Lung microvascular endothelial cell (primary cell): ENCODE measurements around the gene IL22RA2. TPM values are rescaled to one million over a fixed set of nuclear protein-coding genes. Genes with fewer than 3 reads are reported as not detected.
"Not testable (repeated sequence)": the region's sequence is repeated elsewhere in the genome, so short reads cannot be mapped to it uniquely, and the experiment has no call there.

Experiments
- DNase-seq, 2 donors: peaks; one replicate each; pipeline versions ENCODE4 v3.0.0 to v3.0.0-alpha.2; 2010; ENCODE audit warnings: low read depth in 2 of 2
- total RNA-seq: library from RNA; depleted of rRNA; stranded (reverse); fragments of >200 nt; gene quantifications from 2 replicates; pipeline ENCODE4 v1.2.1, GENCODE V29; 2014

The IL22RA2 gene, protein sequence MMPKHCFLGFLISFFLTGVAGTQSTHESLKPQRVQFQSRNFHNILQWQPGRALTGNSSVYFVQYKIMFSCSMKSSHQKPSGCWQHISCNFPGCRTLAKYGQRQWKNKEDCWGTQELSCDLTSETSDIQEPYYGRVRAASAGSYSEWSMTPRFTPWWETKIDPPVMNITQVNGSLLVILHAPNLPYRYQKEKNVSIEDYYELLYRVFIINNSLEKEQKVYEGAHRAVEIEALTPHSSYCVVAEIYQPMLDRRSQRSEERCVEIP
- not detected in 2 replicates for total RNA-seq

DNA sequence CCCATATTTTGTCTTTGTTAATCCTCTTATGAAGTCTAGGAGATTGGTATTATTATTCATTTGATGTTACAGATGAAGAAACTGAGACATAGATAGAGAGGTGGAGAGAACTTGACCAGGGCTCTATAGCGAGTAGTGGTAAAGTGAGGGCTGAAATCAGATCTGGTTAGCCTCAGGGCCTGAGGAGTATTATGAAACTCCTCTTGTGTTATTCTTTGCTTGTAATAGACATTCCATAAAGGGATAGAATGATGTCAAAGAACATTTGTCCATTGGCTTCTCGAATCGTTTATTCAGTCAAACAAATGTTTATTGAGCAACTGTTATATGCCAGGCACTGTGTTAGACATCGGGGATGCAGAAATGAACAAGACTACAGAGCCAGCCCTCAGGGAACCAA, at the start of gene IL22RA2:
IL22RA2 (minus strand) TSS at position 144 of the 400 bp plus-strand sequence. CDS start 11,895 bp downstream, outside the sequence.
- DNase-seq, result no peak

DNA sequence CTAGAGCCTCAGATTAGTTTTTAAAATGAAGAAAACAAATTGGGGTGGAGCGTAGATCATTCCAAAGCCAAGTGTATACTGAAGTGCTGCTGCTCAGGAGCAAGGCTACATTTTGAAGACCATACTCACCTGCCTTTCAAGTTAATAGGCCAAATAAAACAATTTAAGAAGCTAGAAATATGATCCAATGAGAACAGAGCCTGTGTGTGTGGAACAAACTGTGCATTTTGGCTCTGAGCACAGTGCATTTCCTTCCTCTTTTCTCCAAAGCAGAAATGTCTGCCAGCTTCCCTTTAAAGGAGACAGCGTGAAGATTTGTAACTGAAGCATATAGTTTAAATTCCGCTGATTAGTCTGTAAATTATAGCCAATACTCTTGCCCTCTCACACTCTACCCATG, 48.9 kb upstream of the IL22RA2 start:
- DNase-seq, result peak; percentile 72 to 80

DNA sequence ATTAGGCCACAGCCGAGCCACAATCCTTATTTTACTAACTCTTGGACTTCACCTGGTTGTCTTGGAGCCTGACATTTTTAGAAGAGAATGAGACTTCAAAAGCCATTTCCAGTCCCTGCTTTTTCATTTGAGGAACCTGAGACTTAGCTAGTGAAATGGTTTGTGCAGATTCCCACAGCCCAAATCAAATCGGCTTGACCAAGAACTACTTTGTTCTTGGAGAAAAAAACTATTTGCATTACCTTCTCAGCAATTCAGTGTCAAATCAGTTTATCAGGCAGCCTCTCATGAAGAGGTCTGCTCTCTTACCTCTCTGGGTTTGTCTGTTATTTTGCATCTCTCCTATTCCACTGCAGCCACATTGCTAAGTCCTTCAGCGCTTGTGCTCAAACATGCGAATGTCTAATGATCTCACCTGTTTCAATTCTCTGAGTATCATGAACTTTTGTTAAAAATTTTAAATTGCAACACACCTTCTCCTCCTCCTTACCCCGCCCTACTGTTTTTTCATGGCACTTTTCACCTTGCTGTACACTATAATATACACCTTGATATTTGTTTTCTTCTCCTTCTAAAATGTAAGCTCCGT, 46.3 kb upstream of the IL22RA2 start:
- no peak for DNase-seq

DNA sequence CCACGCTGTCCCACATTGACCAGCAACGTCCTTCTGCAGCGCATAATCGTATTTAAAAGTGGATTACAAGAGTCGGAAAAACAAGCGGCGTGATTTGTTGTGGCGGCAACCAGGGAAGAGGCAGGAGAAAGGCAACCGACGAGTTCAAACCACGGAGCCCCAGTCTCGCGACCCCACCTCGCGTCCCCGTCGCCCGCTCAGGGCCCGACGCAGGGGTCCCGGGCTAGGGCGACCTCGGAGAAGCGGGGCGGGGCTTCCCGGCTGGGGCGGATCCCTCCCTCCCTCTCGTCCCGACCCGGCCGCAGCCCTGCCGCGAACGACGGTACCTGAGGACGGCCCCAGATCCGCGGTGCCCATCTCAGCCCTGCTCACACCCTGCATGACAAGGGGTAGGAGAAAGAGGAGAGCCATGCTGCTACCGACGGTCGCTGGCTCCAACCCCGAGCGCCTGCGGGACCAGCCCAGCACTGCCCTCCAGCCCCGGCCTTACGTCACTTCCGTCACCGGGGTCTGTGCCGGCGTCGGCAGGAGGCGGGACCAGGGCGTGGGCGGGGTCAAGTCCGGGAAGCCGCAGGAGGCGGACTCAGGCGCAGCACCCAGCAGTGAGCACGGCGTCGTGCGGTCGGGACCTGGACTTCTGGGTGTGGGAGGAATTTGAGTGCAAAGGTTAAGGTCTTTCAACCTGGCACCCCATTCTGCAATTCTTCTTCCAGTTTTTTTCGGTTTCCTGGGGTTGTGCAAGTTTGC, 45.6 kb upstream of the IL22RA2 start, which contains the start of gene IFNGR1:
IFNGR1 (minus strand) TSS at position 469 of the 747 bp plus-strand sequence; CDS start at position 411, 58 bp downstream.
- DNase-seq, result peak; percentile 93 to 94

DNA sequence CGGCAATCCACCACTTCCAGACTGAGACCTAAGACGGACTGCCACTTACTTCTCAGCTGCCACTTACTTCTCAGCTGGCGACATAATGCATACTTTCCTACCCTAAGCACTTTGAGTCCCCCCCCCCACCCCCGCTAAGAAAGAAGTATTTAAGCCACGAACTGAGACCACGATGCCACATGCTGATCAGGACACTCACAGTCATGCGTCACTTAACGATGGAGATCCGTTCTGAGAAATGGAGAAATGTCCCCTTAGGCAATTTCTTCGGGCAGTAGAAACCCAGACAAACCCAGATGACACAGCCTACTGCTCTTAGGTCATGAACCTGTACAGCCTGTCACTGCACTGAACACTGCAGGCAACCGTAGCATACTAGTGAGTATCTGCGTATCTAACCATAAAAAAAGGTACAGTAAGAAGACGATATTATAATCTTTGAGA, 45.1 kb upstream of the IL22RA2 start:
- peak; percentile 46 to 47 for DNase-seq

DNA sequence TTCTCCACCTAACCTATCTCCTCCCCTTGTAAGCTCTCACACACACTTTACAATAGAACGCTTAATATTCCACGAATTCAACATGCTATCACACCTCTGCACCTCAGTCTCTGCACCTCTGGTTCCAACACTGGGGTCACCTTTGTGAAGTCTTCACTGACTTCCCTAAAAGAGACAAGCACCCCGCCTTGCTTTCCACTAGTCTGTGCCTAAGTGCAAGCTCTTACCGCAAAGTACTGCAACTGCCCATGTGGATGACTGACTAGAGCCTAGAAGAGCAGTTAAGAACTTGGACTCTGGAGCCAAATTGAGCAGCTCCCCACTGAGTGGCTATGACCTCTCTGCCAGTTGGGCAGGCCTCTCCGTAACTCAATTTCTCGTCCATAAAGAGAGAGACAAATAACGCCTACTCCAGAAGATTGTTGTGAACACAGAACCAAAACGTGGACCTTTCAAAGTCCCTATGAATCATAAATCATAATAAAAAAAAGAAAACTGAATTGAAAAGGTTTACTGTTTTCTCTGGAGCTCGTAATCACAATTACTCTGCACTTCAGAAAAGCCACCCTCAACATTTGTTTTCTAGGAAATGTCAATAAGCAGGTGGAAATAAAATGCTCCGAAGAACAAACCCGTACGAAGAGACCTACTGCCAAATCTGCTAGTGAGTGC, 44.5 kb upstream of the IL22RA2 start:
- DNase-seq, result peak; percentile 36 to 39

DNA sequence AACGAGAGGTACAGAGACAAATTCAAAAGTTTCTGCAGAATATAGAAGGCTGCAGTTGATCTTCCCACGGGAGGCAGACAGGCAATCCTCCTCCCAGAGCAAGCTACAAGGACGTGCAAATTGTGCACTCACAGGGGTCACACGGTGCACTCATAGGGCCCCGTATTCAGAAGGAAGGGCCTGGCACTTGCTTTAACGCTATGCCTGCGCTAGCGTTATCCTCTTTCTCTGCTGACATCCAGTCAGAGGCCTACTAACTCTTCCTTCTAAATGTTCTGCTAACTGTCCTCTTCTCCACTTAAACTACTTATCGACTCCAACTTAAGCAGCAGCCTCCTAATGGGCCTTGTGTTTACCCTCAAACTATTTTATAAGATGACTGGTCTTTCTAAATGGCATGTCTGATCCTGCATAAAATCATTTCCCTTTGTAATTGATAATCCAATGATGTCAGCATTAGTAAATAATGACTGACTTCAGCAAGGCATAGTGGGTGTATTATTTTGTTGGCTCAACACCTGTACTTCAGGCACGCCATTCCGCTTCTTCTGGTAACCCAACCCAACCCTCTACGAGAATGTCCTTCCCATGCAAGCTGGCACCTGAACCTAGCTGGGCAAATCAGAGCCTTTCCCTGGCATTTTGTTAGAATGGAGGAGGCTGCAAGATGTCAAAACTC, 43.6 kb upstream of the IL22RA2 start:
- no peak for DNase-seq

DNA sequence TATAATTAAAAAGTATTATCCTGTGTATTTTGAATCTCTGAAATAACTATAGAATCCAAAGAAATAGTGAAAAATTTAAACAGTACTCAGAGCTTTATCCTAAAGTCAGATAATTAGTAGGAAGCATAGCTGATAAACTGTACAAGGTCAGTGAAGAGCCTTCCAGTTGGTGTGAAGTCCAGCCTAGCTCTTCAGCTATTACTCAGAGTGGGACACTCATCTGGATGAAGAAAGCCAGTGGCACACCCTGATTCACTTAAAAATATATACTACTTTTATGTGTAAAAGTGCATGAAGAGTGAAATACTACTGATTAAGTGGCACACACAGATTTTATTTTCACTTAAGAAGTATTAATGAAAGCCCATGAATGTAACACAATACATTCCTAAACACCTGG, 42.7 kb upstream of the IL22RA2 start:
- no peak for DNase-seq

DNA sequence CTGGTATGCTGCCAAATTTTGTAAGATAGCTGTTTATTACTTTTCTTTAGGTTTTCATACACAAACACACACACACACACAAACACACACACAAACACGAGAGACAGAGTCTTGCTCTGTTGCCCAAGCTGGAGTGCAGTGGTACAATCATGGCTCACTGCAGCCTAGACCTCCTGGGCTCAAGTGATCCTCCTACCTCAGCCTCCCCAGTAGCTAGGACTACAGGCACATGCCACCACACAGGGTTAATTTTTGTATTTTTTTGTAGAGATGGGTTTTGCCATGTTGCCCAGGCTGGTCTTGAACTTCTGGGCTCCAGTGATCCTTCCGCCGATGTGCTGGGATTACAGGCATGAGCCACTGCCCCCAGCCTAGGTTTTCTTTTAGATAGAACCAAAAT, 42.2 kb upstream of the IL22RA2 start:
- not testable (repeated sequence) for DNase-seq

DNA sequence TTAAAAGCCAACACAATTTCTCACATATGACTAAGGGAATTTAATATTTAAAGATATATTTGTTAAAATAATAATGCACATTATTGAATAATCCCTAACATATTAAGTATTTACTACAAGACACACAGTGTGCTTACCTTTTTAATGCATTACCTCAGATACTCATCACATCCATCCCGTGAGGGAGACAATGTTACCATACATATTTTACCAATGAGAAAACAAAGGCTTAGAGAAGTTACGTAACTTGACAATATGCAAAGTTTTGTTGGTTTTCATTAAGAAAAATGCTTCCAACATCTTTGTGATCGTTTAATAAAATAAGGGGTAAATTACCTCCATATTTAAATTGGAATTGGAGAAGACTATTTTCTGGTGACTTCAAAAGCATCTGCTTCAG, 41.5 kb upstream of the IL22RA2 start:
- no peak for DNase-seq

DNA sequence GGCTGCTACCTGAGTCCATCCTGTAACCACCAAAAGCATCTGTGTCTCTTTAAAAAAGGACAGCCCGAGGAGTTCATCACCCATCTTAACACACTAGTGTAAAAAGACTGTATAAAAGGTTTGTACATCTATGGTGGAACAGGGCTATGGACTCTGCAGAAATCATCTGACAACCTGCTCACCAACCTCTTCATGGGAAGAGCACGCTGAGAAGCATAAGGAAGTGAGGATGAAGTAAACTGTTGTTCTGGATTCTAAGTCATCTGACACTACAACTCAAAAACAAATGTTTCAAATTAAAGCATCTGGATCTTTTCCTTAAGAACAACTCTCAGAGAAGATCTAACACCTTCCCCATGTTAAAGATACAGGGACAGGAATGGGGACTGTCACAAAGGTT, 40.4 kb upstream of the IL22RA2 start:
- DNase-seq, result no peak

DNA sequence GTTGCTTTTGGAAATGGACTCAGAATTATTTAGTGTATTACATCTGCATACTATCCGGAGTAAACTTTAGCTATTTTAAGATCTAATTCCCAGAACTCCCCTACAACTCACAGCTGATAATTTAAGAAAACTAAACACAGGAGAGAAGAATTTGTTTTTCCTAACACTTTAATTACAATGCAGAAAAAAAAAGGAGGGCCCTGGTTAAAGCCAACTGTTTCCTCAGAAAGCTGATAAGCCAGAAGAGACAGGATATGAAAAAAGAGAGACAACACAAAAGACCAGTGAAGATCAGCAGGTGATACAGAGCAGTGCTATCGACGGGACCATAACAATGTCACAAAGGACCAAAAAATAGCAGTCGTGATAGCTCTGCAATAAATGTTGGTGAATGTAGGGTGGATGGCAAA, 39.9 kb upstream of the IL22RA2 start:
- peak; percentile 44 to 58 for DNase-seq

DNA sequence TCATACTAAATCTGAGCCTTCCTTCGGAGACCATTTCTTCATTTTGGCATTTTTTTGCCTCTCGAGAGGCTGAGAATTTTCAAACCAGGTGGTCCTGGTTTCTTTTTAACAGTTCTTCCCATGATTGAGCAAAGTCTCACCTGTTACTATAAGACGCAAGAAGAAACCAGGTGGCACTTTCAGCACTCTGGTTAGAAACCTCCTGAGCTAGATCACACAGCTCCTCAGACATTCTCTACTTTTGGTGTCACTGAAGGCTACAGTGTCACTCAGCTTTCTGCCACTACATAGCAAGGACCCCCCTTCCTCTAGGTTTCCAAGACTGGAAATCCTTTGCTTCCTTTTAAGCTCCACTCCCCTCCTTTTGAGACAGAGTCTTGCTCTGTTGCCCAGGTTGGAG, 38.5 kb upstream of the IL22RA2 start:
- no peak for DNase-seq

DNA sequence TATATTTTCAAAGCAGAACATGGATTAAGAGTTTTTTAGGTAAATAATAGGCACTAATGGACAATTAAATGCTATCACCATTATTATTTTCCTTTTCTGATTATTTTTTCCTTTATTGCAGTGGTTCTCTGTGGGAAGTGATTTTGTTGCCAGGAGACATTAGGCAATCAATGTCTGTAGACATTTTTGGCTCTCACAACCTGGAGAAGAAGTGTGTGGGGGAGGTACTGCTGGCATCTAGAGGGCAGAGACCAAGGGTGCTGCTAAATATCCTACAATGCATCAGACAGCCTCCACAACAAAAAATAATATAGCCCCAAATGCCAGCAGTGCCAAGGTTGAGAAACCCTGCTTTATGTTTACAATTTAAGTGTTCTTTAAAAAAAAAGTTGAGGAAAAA, 37.5 kb upstream of the IL22RA2 start:
- no peak for DNase-seq

DNA sequence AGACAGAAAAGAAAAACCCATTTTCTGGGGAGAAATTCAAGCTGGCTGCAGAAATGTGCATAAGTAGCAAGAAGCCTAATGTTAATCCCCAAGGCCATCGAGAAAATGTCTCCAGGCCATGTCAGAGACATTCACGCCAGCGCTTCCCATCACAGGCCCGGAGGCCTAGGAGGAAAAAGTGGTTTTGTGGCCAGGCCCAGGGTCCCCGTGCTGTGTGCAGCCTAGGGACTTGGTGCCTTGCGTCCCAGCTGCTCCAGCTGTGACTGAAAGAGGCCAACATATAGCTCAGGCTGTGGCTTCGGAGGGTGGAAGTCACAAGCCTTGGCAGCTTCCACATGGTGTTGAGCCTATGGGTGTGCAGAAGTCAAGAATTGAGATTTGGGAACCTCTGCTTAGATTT, 34.8 kb upstream of the IL22RA2 start:
- no peak for DNase-seq

DNA sequence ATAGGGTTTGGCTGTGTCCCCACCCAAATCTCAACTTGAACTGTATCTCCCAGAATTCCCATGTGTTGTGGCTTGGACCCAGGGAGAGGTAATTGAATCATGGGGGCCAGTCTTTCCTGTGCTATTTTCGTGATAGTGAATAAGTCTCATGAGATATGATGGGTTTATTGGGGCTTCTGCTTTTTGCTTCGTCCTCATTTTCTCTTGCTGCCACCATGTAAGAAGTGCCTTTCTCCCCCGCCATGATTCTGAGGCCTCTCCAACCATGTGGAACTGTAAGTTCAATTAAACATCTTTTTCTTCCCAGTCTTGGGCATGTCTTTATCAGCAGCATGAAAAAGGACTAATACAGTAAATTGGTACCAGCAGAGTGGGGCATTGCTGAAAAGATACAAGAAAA, 34.0 kb upstream of the IL22RA2 start:
- DNase-seq, result not testable (repeated sequence)

DNA sequence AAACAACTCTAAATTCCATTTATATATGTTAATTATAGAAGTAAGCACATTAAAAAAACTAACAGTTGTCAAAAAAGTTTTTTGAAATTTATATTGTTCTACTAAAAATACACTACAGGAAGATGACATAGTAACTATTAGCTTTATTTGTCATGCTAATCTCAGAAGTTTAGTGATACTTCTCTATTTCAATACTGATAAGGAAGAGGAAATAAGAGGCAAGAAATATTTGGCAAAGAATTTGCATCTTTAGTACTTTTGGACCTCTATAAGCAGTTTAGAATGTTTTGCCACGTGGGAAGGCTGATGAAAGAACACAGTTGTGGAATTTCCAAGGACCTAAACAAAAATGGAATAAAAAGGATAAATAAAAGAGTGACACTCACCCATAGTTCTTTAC, 33.1 kb upstream of the IL22RA2 start:
- no peak for DNase-seq

DNA sequence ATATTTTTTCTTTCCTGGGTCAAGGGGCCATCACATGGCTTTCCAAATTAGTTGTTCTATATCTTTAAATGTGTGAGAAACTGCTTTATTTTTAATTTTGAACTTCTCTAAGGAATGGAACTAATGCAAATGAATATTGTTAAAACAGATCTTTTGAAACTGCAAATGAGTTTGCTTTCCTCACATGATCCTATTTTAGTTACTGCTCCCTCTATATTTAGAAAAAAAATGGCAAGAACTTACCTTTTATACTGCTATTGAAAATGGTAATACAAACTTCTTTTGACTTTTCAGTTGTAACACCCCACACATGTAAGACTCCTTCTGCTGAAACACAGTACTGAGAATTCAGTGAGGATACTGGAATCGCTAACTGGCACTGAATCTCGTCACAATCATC, 29.8 kb upstream of the IL22RA2 start:
- no peak for DNase-seq

DNA sequence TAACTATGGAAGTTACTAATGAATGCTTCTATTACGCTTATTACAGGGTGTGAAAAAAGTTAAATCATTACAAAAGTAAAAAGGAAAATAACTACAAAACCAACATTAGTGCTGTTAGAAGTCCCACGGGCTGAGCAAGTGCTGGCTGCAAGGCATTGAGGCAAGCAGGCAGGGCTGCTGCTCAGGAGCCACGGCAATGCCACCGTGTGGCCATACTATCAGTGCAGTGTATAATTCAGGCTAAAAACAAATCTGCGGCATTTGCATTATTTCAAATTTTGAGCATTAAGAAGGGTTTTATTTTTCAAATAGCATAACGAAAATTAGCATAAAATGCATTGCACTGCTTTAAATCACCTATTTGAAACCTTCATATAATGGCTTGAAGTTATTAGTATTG, 28.6 kb upstream of the IL22RA2 start:
- DNase-seq, result no peak

DNA sequence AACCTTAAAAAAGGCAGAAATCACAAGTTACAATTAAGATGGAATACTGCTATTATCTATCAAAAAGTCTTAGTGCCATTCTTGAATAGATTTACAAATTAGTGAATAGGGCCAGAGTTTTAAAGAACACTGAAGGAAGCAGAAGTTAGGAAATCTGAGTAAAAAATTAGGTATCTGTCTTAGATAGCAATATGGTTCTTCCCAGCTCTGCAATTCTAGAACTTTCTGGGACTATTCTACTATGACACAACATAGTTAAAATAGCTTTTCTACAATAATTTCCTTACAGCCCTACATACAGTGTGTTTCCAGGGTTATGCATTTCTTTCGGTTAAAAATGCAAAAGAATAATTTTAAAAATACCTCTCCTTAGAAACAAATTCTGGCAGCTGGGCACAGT, 27.6 kb upstream of the IL22RA2 start:
- no peak for DNase-seq

DNA sequence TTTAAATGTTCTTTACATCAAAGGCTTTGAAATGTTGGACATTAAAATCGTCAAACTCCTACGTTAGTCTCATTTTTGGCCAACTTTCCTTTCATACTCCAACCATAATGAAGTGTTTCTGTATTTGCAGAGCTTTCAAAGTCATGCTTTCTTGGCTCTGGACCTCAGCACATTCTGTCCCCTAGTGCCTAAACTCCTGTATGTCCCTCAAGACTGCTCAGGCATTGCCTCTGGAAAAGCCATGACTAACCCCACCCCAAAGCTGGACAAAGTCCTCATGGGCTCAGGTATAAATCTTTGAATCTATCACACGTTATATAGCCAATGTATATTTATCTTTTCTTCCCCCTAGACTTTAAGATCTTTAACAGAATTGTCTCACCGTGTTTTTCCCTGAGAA, 26.8 kb upstream of the IL22RA2 start:
- DNase-seq, result no peak
